OCI-LY3 (cell line): ENCODE measurements around the gene EEF1G.

Source experiments
- CTCF ChIP-seq: fragments of 200-600, 300-600 bp; sonication (generic); IDR thresholded peaks from 2 replicates; pipeline ENCODE4 v1.5.1; 2014; ENCODE audit warnings: antibody characterized with exemption, low read length, low read depth
- EZH2phosphoT487 ChIP-seq: fragments of 200-600 bp; shearing (Covaris generic); IDR thresholded peaks from 2 replicates; pipeline ENCODE4 v1.6.1; 2018; ENCODE audit warnings: antibody characterized with exemption, mixed run types, low read depth

DNA sequence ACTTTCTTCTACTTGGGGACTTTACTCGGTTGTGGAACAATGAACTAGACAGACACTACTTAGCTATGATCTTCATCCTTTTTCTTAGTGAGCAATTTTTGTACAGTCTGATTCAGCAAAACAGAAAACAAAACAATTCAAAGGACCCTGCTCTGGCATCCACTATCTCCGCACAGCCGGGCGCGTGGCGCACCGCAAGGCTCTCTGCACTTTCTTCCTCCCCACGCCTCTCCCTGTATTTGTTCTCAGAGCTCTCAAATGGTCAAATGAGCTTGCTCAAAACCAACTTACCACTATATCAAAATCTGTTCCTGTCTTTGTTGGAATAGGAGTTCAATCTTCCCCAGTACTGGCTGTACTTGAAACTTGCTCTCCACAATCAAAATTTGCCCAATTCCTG lies 7.4 kb downstream of the EEF1G start:
- TF ChIP-seq CTCF, result no peak
- TF ChIP-seq EZH2phosphoT487, result no peak
